AG08396 (cell line): Measurements from ENCODE around the gene APOBEC2.
A peak's percentile ranks its signal among the peaks of the same experiment; 100 is the strongest.

Experiments used
- DNase-seq: peaks from one replicate; pipeline ENCODE4 v3.0.0; 2012; ENCODE audit warnings: low spot score, mixed read lengths

Gene APOBEC2

DNA sequence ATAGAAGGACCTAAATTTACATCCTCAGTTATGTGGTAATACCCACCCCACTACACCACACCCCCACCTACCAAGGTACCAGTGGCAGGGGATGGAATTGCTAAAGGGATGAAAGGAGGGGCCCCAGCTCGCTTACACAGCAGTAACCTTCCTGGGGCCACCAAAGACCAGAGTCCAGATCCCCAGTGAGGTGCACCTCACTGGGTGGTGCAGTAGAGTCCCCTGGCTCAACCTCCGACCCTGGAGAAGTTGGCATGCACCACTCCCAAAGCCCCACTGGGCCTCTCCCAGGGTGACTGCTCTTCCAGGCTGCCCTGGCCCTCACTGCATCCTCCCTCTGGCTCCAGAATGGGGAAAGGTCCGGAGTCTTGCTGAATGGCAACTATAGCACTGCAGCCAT, 14.8 kb upstream of the APOBEC2 start:
- no peak for DNase-seq

DNA sequence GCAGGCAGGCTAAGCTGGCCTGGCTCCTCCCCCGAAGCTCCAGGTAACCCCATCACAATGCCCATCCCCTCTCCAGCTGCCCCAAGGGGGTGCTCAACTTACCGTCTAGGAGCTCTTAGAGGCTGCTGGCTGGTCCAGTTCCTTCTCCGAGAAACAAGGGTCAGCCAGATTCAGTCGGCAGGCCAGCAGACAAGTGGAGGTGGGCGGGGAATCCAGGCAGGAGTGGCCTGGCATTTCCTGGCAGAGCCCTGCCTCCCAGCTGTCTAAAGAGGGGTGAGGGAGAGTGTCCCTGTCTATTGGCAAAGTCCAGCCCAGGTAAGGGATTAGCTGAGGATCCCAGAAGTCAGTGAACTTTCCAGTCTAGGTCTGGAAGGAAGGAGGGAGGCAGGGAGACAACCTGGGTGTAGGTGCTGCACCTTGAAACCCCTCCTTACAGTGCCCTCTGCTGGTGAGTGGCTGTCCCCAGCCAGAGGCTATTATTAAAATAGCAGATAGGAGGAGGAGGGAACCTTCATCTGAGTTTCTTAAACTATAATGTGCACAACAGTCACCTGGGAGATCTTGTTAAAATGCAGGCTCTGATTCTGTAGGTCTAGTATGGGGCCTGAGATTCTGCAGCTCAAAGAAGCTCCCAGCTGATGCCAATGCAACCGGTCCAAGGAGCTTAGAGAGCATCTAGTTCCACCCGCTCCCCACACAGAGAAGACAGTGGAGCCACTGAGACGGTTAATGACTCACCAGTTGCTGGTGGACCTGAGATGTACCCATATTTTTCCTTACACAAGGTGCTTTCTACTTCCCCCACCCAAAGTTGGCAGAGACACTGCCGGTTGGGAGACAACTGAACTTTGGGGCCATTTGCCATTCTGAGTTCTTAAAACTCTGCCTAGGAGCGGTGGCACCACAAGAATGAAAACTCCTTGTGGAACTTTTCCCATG, 13.7 kb upstream of the APOBEC2 start, which contains the start of gene UNC5CL:
TSS of gene UNC5CL (minus strand) at position 162 of the 939 bp plus-strand sequence. CDS start 4,147 bp downstream, outside the sequence.
- peak; percentile 44 for DNase-seq

DNA sequence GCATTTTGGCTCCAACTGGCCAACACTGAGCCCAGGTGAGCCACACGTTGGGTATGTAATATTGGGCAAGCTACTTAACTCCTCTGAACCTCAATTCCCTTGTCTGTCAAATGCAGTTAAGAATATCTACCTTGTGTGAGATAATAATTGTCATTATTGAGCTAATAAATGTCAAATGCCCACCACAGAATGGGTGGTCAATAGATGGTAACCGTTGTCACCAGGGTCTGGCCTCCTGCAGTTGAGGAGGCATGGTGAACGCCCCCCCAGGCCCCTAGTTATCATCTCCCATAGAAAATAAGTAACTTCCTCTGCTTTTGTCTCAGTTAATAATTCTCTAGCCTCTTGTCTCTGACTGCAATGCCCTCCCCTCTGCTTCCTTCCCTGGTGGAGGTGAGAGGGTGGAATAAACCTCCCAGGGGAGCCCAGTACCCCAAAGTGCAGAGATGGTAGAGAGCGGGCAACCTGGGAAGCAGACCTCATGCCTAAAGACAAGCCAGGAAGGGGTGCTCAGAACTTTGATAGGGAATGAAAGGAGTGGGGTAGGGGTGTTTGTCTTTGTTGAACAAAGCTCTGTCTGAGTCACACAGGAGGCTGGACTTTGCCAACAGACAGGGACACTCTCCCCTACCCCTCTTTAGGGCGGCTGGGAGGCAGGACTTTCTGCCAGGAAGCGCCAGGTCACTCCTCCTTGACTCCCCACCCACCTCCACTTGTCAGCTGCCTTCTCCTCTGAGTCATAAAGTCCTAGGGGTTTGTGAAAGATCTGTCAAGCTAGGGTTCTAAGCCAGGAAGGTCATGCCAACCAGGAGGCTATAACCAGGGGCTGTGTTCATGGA, 12.7 kb upstream of the APOBEC2 start:
- DNase-seq, result no peak

DNA sequence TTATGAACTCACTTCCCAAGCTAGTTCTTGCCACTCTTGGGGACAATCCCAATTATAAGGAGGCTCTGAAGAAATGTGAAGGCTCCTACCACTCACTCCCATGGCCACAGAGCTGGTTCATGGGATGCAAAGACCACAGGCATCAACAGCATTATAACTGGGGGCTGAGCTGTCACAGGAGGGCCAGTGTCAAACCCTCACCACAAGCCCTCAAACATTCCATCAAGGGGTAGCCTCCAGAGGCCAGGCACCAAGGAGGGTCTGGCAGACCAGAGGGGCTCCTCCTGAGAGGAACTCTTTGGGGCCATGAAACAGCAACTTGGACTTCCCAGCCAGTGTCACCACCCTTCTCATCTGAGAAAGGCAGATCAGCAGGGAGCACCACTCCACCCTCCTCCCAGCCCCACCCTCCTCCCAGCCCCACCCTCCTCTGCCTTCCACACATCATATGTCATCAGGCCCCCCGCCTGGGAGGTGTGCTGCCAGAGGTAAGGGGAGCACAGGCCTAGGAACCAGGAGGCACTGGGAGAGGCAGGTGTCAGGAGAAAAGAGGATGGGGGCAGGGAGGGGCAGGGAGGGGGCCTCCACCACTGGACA, 12.0 kb upstream of the APOBEC2 start:
- no peak for DNase-seq

DNA sequence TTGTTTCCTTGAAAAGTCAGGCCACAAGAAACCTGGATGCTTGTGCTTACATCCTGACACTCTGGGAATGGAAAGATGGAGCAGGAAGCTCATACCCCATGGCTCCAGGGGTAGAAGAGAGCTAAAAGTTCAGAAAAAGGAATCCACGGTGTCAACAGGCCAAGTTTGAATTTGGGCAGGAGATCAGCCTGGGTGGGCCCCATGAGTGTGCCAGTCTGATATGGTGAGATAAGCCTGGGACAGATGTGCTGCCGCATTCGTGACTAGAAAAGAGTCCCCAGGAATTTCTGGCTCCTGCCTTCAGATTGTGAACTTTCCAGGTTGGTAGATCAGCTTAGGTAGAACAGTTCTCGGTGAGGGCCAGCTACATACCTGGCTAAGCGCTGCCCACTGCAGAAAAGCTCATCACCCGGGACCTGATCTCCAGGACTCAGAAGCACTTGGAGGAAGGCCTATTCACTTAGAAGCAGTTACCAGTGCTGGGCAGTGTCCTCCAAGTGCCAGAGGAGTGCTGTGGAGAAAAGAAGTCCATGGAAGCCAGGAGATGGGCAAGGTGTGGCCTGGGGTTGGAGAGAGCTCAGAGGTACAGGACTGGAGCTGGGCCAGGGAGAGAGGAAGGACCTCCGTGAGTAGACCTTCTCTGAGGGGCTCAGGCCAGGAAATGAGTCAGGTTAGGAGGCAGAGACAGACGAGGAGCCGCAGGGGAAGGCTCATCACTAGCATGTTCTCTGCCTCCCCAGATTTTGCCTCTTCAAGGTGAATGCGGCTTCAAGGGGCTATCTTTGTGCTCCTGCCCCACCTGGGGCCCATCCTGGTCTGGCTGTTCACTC, 10.6 kb upstream of the APOBEC2 start, which contains the start of gene TSPO2:
TSS of gene TSPO2 (plus strand) at position 242 of the 830 bp plus-strand sequence. CDS start at position 761, 519 bp downstream.
- no peak for DNase-seq

DNA sequence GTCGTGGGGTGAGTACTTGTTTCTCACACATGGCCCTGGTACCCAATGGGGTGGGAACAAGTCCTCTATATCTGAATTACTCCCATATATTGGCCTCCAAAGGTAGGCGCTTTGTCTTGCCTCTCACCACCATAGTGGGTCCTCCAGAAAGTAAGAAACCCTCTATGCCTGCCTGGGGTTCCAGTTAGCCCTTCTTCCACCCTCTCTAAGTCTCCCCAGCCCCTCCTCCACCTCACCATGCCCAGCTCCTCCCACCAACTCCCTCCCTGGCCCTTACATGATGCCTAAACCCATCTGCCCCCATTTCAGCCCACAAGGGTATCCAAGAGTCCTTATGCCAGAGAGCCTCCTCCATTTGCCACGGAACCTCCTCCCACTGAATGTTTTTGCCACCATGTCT, 9.9 kb upstream of the APOBEC2 start:
- no peak for DNase-seq

DNA sequence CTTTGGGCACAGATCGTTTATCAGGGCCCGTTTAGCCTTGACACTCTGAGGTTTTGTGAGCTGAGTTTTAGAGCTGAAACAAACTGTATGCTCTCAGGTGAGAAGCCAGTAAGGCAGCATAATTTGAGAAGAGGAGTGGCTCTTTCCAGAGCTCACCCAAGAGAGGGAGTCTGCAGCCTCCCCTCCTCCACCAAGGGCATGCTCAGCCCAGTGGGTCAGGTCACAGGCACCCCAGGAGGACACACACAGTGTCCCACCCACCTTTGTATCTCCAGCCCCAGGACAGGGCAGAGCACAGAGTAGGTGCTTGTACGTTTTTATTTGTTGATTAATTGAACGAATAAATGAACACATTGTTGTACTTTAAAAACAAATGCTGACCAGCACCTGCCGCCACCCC, 7.3 kb upstream of the APOBEC2 start:
- no peak for DNase-seq

DNA sequence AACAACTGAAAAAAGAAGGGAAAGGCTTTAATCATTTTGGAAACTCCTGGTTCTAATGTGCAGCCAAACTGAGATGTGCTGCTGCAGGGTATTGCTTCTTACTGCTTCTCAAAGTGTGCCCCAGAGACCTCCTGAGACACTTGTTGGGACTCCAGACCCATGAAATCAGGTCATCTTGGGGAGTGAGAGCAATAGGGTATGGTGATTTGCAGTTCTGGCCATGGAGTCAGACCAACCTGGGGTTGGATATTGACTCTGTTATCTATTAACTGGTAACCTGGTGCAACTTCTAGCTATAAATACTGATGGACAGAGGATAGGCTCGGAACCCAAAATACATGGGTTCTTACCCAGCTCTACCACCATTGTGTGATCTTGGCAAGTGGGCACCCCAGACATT, 6.9 kb upstream of the APOBEC2 start:
- no peak for DNase-seq

DNA sequence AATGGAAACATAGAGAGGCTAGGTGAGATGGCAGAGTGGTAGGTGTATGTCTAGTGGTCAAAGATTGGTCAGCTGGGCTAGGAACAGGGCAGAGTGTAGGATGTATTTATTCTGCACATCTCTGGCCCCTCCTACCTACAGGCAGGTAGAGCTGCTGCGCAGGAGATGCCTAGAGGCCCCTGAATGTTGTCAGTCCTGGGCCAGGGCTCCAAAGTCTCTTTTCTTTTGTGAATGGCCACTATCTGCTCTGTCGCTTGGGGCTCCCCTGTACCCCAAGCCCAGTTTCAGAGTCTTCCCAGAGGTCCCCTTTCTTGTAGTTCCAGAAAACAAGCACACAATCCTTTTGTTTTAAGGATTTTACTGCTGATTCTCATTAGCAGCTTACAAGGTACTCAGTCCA, 5.7 kb upstream of the APOBEC2 start:
- no peak for DNase-seq

DNA sequence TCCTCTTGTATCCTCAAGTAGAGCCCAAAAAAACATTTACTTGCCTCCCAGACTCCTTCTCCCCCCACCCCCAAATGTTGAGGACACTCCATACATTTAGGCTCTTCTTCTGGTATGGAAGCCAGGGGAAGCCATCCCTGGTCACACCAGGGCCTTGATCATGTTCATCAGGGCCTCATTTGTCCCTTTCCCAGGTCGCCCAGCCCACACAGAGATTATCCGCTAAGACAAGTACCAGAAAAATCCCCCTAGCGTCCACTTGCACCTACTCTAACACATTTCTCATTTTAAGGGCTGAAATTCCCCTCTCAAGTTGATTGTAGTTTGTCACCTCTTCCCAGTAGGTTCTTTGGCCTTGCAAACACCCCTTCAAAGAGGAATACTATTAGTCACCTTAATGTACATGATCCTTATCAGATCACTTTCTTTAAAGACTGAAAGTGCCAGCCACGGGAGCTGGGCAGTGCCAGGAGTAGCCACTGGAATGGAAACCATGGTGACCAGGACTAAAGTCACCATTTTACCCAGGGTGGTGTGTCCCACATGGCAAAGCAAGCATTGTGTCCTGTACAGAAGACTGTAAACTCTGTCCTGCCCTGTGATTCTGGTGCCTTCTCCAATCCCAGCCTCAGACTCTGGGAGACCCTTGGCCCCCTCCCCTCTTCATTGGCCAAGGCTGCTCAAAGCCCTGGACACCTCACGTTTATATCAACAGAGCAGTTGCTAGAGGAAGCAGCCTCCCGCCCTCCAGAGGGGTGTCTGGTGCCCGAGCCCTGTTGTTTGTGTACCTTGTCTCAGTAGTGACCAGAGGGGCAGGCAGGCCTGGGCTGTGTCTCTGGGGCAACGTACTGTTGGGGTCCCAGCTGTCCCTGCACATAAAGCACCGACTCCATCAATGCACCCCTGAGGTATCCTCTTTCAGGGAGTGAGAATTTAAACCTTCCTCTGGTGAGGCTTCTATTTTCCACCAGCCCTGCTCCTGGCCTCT, 5.0 kb upstream of the APOBEC2 start:
- no peak for DNase-seq

DNA sequence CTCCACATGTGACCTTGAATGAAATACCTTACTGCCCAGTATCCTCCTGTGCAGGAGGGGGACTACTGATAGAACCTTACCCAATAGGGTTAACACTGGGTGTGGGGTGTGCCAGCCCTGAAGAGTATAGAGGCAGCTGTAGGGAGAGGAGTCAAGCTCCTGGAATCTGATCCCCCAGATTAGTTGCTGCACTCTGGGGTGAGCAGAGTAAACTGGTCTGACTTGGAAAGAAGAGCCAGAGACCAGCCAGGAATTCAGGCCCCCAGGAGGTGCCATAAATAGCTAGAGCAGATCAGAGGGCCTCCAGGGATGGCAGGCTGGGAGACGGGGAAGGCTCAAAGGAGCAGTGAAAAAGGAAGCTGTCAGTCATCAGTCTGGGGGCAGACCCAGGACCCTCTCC, 3.5 kb upstream of the APOBEC2 start:
- no peak for DNase-seq

DNA sequence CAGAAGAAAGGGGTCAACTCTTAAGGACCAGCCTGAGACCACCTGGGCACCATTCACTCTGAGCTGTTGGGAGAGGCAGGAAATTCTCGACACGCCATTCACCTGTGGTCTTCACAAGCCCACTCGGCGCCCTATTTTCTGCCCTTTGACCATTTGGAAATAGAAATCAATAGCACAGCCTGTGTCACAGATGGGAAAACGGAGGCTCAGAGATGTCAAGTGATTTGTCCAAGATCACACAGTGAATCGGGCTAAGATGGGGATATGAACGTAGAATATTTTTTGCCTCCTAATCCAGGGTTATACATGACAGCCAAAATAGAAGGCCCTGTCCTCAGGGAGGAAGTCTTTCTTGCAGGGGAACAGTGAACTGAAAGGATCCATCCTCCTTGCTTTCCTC, 3.0 kb upstream of the APOBEC2 start:
- DNase-seq, result no peak

DNA sequence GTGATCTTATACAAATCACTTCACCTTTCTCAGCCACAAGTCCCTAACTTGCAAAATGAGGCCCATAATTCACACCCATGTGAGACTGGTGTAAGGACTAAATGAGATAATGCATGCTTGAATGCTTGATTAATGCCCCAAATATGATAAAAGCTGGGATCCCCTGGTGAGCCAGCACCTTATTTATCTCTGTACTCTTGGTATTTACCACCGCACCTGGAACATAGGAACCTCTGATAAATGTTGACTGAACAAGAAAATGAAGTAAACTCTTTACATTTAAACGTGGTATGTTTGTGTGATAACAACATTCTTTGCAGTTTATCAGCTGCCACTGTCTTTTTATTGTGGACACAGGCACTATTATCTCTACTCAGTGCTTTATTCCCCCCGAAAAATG, 2.5 kb upstream of the APOBEC2 start:
- no peak for DNase-seq

DNA sequence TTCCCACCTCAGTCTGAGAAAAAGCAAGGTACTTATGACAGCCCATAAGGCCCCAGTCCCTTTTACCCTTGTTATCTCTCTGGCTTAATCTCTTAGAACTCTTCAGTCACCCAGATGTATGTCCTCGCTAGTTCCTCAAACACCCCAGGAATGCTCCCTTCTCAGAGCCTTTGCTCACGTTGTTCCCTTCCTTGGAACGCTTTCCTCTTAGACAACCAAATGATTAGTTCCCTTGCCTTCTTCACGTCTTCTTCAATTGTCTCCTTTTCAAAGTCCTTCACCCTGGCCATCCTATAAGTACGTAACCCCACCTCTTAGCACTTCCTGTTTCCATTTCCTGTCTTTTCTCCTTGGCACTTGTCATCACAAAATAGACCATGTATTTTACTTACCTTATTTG, 1.1 kb upstream of the APOBEC2 start:
- DNase-seq, result no peak

DNA sequence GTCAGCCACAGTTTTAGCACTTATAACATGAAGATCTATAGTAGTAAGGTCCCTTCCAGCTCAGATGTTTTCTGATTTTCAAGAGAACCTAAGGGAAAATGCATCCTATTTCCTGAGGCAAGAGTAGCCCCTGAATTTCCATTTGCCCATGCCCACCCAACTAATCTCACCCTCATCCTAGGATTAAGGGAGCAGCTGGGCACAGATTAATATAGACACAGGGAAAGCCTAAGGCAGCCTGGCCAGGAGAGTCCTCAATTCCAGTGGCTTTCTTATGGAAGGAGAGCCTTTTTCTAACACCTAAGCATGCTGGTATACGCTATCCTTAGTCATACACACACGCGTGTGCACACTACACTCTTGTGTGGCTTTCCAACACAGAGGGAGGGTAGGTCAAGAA, 1.5 kb downstream of the APOBEC2 start:
- no peak for DNase-seq

DNA sequence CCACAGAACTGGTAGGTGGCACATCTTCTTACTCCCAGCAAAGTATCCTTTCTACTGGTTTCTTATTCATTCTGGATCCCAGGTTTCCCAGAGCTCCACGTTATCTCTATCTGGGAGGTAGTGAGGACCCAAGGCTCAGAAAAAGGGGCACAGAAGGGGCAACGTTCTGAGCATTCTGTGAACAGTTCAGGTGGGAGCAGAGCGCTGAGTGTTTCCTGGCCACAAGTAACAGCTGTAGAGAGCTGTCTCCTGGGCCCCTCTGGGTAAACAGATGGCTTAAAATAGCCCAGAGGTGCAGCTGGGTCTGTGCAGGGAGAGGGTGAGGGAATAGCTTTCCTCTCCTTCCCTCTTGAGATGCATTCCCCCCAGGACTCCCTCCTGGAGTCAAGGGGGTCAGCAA, 2.1 kb downstream of the APOBEC2 start:
- DNase-seq, result no peak

DNA sequence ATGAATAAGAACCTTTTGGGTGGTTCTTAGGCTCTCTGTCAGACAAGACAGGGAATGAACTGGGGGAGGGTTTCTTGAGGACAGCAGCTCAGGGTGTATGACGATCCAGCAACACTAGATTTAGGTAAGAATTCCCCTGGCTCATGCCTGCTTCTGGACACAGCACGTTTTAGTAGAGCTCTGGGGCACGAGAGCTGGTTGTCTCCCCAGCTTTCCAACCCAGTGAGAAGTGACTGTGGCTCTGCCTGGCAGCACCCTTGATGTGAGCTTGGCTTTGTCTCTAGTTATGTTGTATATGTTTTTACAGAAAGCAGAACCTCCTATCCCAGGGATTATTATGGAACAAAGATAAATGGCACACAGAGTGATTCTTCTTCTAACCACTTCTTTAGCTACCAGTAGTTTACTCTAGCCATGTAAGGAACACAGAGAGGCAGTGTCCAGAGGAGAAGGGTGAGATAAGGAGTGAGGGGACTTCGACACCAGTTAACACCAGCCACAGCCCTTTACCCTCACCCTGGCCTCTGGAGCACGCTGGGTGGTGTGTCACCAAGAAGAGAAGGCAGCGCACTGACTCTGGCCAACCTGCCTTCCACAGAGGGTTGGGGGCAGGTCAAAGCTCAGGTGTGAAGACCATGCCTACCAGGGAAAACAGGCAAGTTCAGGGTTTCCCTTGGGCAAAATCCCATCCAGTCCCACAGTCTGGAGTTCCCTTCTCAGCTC, 3.9 kb downstream of the APOBEC2 start:
- no peak for DNase-seq

DNA sequence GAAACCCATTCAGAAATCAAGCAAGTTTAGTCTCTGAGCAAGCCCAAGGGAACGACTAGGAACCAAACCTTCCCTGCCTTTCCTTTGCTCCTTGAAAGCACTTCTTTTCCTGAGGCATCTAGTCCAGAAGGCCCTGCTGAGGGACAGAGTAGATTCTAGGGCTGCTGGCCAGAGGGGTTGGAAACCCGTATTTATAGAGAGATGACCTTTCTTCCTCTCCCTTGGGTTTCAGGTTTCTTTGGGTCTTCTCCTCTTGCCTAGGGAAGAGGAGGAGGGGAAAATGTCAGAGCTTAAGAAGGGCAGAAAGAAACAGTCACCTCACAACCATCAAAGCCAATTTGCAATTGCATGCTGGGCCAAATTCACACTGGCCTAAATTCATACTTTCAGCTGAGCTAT, 5.8 kb downstream of the APOBEC2 start:
- DNase-seq, result no peak

DNA sequence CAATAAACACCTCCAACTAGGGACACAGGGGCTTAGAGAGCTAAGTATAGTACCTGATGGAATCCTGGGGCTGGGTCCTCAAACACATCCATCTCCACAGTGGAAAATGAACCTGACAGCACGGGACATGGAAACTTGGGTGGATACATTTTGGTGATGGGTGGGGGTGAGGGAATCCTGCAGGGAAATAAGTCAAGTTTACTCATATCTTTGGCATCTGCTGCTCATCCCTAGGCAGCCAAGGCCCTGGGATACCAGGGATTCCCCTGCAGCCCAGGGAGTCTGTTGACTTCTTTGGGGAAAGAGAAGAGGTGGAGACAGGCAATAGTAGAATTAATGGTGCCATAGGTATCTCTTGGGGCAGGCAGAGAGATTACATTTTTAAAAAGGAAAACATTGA, 6.6 kb downstream of the APOBEC2 start:
- DNase-seq, result peak; percentile 56
